Esophagus squamous epithelium (tissue), 4 donors: ENCODE results near the gene MSANTD1.

ENCODE experiments used
- CTCF ChIP-seq, 6 experiments: fragments of 450-650 bp in 4 of 6; fragments of 200-600 bp in 2 of 6; sonication (generic) in 2 of 6; IDR thresholded peaks; one replicate each; pipeline ENCODE4 v1.5.1; 2016 to 2019; ENCODE audit warnings: antibody characterized with exemption in 6 of 6, mild to moderate bottlenecking in 4 of 6, moderate library complexity in 4 of 6
- POLR2A ChIP-seq, 4 donors: fragments of 450-650 bp; IDR thresholded peaks; one replicate each; pipeline ENCODE4 v1.6.1; 2017; ENCODE audit warnings: antibody characterized with exemption in 4 of 4, mild to moderate bottlenecking in 4 of 4, moderate library complexity in 3 of 4

- TF ChIP-seq CTCF (IDR thresholded peaks at IDR 0.05), result no peak
- no peak for TF ChIP-seq POLR2A (IDR thresholded peaks at IDR 0.05)
Measured at GRCh38 chr4:3252831-3253641, 4.1 kb downstream of the MSANTD1 start.
